DMS79 treated with DMSO at 0.1 percent for 48 hours (cell line): ENCODE results near the gene COL25A1.

Experiments used
- DNase-seq: peaks from one replicate; lab custom pipeline; 2025; lab: John Stamatoyannopoulos, UW

The COL25A1 gene

DNA sequence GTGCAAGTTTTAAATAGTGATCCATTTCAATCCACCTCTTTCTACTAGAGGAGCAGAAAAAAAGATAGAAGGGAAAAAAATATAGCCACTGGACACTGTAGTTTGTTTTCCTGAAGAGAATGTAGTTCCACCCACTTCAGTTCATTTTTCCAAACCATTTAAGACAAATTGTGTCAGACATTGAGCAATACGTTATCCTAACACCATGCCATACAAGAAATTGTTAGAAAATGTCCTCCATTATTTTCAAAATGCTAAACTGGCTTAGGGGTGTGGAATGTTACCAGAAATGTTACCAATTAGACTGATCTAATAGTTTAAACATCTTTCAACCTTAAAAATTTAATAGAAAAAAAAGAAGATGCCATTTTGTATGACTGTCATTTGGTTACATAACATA lies 491.0 kb downstream of the COL25A1 start:
- no peak for DNase-seq

DNA sequence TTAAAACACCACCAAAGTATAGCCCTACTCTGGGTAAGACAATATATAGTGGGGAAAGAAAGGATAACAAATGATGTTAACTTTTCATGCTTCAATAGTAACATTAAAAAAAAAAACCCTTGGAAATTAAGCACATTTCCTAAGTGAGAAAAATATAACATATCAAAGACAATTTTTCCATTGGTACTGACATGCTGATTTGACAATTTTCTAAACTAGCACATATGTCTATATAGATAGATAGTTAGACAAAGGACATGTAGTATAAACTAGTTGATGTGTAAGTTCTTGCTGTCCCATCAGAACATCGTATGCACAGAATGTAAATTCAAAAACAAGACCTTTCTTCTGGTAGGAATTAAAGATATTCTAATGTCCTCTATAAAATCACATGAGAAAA lies 492.4 kb downstream of the COL25A1 start:
- DNase-seq, result no peak

DNA sequence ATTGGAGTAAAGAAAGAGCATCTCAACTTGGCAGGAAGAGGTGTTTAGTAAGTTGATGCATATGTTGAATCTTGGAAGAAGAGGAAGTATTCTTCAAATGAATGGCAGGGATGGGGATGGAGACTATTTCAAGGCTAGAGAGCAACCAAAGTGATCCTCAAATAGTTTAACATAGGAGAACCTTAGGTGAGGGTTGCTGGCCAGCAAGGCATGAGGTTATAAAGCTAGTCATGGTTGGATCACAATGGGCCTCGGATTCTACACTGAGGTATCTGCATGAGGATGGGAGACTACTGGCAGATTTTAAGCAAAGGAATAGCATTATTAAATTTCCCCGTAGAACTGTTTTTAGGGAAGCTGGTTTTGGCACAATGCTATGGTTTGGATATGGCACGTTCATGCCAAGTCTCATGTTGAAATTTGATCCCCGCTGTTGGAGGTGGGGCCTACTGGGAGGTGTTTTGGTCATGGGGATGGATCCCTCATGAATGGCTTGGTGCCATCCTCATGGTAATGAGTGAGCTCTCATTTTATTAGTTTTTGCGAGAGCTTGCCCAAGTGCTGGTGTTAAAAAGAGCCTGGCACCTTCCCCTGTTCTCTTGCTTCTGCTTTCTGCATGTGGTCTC lies 497.7 kb downstream of the COL25A1 start:
- no peak for DNase-seq

DNA sequence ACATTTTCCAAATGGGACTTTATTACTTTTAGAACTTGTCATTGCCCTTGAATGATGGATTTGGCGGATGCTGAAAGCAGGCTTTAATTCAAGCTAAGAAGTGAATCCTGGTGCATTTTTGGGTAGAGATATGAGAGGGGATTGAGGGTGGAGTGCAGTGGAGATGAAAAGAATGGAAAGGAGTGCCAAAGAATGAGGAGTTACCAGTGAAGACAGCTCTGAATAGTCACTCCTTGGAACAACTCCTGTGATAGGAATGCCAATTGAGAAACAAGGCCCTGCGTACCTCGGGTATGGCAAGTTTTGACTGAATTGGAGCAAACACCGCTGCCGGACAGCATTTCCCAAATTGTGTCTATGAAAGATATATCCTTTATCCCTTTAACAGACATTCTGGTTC lies 503.2 kb downstream of the COL25A1 start:
- no peak for DNase-seq

DNA sequence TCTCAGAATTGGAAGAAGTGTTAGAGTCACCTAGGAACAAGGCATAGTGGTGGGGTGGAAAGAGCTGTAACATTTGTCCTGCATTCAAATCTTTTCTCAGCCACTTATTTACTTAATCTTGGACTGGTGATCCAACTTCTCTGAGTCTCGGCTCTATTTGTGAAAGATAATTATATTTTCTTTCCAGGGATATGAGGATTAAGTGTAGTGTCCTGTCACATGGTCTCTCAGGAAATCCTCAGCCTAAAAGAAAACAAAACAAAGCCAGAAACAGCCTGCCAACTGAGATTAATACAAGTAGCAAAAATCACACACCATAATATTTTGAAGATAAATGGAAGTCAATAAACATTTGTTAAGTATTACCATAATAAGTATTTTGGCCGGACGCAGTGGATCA lies 506.3 kb downstream of the COL25A1 start:
- no peak for DNase-seq

DNA sequence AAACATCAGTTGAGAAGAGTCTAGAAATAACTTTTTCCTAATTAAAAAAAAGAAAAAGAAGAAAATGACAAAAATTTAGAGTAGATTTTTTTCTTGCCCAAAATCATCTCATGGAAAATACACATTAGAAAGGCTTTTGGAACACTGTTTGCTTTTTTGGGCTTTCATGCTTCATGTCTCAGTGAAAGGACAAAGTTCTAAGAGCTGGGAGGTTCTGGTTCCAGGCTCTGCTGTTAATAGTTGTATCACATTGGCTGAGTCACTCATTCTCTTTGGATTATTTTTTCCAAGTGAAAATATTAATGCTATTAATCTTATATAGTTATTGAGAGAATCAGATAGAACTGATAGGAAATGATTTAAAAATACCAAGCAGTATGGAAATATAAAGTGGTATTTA lies 506.7 kb downstream of the COL25A1 start:
- no peak for DNase-seq

DNA sequence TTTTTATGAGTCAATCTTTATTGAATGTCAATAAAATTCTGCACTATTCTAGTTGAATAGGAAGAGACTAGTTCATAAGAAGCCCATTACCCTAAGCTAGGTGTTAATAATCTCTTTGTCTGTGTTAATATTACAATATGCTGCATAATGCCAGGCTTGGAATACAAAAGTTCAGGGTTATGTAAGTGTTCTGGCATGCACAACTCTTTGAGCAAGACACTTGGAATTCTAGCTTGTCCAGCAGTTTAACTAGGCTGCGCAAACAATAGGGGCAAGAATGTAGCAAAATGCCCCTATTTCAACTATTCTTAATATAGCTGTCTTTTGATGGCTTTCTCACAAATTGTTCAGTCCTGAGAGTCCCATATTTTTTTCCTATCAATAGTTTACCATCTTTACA lies 508.3 kb downstream of the COL25A1 start:
- DNase-seq, result no peak

DNA sequence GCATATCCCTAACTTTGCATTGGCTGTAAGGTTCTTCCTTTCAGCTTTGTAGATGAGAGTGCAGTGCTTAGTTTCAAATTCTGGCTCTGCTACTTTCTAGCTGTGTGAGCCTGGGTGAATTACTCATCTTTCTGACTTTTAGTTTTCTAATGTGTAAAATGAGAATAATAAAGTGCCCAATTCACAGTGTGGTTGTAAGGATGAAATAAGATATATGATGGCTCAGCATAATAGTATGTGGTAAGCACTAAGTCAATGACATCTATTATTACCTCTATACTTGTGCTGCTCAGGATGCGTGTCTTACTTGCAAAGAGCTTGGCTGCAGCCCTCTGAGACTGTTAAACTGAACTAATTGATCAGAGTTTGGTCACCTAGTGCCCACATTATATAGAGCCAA lies 509.0 kb downstream of the COL25A1 start:
- DNase-seq, result no peak

DNA sequence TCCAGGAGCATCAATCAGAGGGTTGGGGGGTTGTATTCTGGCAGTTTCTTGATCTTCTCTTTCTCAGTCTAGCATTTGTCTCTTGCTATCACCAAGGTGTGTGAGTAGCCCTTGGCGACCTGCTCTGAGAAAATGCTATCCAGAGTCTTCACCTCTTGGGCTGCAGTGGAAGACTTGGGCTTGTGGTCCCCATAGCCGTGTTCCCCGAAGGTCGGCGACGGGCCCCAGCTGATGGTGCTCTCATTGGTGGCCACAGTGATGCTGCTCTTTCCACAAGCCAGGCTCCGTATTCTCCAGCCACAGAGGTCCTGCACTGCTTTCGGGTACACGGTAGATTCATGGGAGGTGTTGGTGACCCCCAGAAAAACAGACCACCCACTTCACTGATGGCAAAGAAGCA lies 513.7 kb downstream of the COL25A1 start:
- DNase-seq, result no peak

DNA sequence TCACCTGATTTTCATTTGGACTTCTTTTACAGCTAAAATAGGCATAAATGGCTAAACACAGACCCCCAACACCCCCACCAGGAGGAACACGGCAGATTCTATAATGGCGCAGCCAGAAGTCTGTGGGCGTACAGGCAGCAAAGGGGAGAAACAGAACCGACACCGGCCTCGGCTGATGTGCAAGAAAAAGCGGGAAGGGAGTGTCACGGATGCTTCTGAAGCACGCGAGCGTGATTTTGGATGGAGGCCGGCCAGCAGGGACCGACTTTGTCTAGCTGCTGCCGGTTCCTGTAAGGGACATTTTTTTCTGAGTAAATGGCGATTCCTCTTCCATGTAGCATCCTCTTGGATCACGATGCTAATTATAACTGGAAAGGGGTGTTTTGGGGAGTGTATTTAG lies 514.7 kb downstream of the COL25A1 start:
- no peak for DNase-seq

DNA sequence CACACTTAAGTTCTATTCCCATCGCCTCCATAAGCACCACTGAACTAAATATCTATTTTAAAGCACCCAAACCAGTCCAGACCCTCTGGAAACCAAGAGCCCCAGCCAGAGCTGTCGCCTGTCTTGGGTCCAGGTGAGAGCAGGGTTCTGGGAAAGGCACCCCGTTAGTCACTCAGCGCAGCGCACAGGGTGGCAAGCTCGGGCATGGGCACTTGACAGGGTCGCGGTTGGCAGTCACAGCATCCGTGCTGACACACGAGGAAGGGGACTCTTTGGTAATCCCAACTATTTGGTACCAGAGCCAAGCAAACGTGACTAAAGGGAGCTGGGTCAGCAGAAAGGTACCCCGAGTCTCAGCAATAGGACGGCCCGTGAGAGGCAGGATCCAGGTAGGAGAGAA lies 515.4 kb downstream of the COL25A1 start:
- DNase-seq, result no peak

DNA sequence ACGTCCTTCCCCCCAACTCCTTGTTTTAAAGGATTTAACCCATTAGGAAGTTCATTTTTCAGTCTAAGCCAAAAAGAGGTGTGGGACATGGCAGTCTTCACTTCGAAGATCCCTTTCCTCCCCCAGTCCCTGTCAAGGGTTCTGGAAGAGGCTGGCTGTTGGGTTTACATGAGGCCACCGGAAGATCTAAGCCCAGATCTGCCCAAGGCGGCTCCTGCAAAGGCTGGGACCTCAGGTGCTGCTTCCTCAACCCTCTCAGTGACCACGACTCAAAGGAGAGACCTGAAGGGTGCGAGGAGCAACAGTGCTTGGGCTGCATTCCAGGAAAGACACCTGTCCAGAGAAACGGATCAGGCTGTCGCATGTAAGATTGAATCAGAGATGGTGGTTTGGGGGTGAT lies 516.1 kb downstream of the COL25A1 start:
- DNase-seq, result no peak

DNA sequence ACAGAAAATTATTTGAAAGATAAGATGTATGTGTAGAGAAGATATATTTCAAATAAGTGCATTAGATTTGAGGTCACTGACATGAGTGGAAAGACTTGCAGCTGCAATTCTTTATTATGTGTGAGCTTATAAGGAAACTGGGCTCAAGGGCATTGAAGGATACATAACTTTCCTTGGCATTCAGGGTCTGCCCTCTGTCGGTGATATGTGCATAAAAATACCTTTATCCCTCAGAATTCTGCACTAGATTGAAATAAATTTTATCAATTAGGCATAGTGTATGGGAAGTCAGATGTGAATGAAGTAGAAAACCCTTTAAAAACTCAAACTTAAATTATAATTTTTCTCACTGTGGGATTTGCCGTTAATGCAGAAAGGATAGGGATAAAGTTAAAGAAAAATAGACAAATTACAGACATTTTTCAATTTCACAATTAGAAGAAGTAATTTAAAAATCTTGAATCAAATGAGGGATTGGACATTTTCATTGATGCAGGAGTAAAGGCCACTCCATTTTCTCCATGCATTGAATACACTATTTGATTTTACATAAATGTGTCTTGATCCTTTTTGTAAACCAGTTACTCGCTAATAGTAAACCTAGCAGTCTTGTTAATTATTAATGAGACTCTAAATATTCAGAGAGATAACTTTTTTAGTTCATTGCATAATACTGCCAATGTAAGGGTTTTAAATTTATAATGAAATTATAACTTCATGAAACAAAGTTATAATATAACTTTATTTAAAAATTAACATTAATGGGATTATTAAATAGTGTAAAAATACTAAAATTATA lies 518.6 kb downstream of the COL25A1 start:
- no peak for DNase-seq

DNA sequence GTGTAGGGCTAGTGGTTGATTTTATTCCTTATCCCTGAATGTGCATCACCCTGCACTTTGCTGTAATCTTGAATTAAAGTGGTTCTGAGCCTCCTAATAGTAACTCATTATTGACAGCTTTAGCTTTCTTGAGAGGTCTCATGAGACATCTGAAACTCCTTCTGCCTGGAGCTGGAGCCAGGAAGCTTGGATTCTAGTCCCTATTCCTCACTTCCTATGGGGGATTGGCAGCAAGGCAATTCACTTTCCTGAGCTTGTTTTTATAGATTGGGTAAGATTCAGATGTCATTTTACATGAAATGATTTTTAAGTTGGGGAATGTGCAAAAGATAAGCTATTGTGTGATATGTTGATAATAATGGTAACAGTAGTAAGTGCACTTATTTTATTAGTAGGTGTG lies 522.5 kb downstream of the COL25A1 start:
- no peak for DNase-seq

DNA sequence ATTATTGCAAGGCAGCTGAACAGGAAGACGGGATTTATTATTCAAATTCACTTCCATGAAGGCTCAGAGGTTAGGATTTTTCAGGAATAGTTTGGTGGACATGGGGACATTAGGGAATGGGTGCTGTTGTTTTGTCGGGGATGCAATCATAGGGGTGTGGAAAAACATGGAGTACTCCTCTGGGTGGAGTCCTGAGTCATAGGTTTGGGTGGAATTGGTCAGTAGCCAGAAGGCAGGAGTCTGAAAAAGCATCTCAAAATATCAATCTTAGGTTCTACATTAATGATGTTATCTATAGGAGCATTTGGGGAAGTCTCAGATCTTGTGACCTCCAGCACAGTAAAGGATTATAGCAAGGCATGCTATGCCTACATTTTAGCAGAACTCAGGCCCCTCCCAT lies 525.1 kb downstream of the COL25A1 start:
- DNase-seq, result no peak

DNA sequence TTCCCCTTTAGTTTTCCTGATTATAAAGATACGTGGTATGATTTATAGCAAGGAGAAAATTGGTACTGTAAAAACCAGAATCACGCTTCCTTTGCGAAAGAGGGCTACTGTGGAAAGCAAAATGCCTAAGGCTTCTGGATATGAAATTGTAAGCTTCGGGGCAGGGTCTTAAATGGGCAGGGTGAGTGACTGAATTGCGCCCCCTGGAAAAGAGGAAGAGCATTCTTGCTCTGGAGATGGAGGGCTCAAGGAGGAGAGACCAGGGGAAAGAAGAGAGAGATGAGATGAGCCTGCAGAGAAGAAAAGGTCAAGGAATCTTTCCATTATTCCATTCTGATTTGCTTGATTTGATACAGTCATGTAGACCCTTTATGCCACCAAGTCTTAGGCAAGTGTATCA lies 526.5 kb downstream of the COL25A1 start:
- DNase-seq, result no peak

DNA sequence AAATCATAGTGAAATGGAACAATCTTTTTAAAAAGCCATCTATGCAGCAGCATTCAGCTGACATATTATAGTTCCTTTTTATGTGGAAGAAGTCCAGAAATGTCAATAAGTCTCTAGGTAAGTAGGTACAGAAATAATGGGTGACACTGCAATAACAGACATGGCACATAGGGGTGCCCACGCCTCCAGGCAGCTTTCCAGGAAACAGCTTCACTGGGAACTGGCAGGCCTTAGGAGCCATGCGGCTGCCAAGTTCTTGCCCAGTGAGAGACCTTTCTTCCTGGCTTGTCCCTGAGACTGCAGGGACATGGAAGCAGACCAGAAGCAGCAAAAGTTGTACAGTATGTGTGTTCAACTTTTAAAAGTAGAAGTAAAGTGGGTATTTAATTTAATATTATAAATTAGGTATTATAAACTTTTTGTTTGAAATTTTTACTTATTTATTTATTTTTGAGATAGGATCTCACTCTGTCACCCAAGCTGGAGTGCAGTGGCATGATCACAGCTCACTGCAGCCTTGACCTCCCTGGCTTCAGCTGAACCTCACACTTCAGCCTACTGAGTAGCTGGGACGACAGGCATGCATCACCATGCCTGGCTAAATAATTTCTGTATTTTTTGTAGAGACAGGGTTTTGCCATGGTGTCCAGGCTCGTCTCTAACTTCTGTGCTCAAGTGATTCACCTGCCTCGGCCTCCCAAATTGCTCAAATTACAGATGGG lies 527.5 kb downstream of the COL25A1 start:
- DNase-seq, result no peak

DNA sequence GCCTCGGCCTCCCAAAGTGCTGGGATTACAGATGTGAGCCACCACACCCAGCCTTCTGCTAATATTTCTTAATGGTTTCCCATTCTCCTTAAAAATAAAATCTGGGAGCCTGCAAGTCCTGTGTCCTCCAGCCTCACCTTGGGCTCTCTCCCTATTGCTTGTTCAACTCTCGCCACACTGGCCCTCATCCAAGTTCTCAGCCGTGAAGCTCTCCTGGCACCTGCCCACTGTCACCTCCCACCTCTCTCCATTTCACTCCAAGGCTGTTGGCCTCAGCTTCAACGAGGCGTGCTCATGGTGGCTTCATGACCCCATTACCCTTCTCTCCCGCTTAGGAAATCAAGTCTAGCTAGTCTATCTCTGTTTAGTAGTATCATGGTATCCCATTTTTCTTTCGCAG lies 530.1 kb downstream of the COL25A1 start:
- no peak for DNase-seq

DNA sequence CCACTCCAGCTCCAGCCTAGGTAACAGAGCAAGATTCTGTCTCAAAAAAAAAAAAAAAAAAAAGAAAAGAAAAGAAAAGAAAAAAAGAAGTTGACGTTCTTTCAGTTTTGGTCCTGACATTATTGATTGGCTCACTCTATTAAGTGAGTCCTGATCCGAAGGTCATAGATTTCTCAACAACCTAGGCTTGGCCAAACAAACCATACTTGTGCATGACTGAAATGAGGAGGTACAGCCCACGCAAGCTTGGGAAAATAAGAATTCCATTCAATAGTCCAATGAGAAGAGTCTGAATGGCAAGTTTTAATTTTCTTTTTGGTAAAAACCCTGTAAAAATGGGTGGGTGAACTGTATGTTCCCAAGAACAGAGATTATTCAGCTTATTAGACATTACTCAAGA lies 536.4 kb downstream of the COL25A1 start:
- DNase-seq, result no peak

DNA sequence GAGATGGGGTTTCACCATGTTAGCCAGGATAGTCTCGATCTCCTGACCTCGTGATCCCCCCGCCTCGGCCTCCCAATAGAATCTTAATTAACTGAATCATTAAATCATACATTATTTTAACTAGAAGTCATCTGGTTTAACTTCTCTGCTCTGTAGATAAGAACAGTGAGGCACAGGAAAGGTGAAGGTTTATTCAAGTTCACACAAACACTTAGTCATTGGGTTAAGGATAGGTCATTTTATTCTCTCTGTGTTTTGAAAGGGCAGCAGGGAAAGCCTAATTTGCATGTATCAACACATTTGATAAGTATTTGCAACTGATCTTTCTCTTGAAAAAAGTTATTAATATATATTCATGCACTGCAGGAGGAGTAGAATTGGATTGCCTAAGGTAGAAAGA lies 538.5 kb downstream of the COL25A1 start:
- no peak for DNase-seq

DNA sequence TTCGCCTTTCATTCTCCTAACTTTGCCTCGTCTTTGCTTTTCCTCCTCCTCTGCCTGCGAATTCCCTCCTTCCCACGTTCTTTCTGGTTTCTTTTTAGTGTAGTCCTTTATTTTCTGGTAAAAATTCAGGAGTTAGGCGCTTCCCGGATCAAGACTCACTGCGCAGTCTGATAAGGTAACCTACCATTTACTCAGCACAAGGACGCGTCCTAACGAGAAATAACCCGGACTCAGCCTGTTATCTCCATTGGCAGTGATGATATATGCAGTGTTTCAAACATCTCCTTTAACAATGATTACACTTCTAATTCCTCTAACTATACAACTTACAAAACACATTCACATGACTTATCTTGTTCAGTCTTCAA lies 539.2 kb downstream of the COL25A1 start:
- DNase-seq, result no peak

DNA sequence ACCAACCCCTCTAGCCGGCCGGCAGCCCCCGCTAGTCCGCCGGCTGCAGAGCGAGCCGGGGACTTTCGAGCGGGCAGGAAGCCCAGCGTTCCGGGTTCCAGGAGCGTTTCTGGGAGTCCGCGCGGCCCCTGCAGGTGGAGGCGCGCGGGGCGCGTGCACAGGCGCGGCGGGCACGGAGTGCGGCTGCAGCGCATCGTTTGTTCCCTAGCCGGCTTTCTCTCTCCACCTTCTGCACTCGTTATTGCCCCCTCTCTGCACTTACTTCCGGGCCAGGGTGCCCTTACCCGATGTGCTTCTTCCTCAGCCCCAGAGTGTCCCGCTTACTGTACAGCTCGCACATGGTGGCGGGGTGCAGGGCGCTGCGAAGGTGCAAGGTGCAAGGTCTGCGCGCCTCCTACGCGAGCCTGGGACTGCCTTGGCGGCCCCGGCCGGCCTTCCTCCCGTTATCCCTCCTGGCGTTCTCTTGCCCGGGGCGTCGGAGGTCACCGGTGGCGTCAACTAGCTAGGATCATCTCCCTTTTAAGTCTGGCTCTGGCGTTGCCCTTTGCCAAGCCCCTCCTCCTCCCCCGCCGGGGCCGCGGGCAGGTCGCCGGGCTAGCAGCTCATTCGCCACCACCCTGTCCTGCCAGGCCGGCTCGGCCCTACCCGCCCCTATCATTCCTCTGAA lies 539.8 kb downstream of the COL25A1 start, which contains the start of gene ETNPPL:
TSS of gene ETNPPL (minus strand) at position 495 of the 667 bp plus-strand sequence. CDS start at position 340, 155 bp downstream.
- no peak for DNase-seq
